ENCODE data around the gene EIF5A.
A peak's percentile ranks its signal among the peaks of the same experiment; 100 is the strongest.
"Not testable (repeated sequence)": the region's sequence is repeated elsewhere in the genome, so short reads cannot be mapped to it uniquely, and the experiment has no call there.

Gene EIF5A

DNA sequence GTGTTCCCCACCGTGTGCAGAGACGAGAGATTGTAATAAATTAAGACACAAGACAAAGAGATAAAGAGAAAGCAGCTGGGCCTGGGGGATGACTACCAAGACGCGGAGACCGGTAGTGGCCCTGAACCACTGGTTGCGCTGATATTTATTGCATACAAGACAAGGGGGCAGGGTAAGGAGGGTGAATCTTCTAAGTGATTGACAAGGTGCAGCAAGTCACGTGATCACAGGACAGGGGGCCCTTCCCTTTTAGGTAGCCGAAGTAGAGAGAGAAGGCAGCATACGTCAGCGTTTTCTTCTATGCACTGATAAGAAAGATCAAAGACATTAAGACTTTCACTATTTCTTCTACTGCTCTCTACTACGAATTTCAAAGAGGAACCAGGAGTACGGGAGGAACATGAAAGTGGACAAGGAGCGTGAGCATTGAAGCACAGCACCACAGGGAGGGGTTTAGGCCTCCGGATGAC lies 25.2 kb downstream of the EIF5A start:
- not testable (repeated sequence) for DNase-seq

GRCh38 chr17:7334938-7335538 lies 27.6 kb downstream of the EIF5A start:
- DNase-seq, result no peak

GRCh38 chr17:7335765-7336164 lies 28.3 kb downstream of the EIF5A start:
- not testable (repeated sequence) for DNase-seq

- DNase-seq, result peak; percentile 79
These were observed 29.1 kb downstream of the EIF5A start, which contains the start of gene ACAP1 for GRCh38 chr17:7336240-7337175. TSS of gene ACAP1 (plus strand) at chr17:7336529. CDS start at chr17:7336735, 206 bp downstream.

- DNase-seq, result not testable (repeated sequence)
These were observed 30.2 kb downstream of the EIF5A start for GRCh38 chr17:7337600-7337999.

GRCh38 chr17:7340179-7340578 lies 32.8 kb downstream of the EIF5A start:
- DNase-seq, result no peak

- DNase-seq, result no peak
These were observed 34.4 kb downstream of the EIF5A start for GRCh38 chr17:7341842-7342241.

- no peak for DNase-seq
These were observed 35.8 kb downstream of the EIF5A start for GRCh38 chr17:7343250-7343649.

DNA sequence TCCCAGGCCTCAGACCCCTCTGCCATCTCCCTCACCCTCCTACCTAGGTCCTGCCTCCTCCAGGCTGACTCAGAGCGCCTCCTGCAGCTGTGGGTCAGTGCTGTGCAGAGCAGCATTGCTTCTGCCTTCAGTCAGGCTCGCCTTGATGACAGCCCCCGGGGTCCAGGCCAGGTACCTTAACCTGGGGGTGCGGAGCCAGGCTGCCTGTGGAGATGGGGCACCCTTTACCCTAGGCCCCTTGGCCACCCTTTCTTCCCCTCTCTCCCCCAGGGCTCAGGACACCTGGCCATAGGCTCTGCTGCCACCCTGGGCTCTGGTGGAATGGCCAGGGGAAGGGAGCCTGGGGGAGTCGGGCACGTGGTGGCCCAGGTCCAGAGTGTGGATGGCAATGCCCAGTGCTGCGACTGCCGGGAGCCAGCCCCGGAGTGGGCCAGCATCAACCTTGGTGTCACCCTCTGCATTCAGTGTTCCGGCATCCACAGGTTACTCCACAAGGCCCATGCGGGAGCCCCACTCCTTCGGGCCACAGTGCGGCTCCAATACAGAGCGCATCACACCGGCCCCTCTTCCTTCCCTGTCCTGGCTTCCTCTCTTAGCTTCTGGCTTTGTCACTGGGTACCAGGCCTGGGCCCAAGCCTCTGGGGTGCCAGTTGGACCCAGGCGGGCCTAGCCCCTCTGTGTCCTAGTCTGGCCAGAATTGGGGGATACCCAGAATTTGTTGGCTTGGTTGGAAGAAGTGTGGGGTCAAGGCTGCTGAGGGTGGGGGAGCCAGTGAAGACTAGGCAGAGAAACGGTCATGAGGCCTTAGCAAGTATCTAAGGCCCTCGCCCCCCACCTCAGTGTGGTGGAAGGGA lies 39.6 kb downstream of the EIF5A start:
- DNase-seq, result no peak

GRCh38 chr17:7347630-7348477 lies 40.4 kb downstream of the EIF5A start:
- no peak for DNase-seq

- no peak for DNase-seq
These were observed 41.2 kb downstream of the EIF5A start for GRCh38 chr17:7348478-7349242.

DNA sequence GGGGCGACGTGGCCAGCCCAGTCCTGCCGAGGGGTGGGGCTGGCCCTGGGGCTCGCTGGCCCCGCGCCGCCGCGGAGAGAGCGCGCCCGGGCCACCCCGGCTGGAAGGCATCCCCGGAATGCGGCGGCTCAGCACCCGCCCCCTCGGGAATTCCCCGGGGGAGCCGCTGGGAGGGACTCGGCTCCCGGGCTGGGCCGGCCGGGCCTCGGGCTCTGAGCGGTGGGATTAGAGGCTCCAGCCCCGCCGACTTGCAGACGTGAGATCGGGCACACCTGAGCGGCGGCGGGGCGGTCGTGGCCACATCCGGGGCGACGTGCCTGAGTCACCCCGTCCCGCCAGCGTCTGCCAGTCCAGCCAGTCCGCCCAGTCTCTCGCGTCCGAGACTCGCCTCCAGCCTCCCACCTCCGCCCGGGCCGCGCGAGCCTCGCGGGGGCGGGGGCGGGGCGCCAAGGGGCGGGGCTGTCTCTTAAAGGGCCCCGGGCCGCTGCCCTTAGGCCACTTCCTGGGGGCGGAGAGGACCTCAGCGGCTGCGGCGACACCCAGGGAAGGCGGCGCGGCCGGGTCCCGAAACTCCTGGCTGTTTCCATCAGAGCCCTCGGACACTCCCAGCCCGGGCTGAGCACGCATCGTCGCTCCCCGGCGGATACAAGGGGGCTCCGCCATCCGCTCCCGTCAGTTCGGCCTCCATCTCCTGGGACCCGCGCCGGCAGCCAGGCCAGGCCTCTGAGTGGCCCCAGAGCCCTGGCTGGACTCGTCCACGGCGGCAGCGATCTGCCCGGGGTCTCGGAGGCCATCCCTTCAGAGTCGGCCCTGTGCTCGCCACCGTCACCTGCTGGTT lies 44.5 kb downstream of the EIF5A start, which contains the start of gene KCTD11:
KCTD11 (plus strand) TSS at position 498 of the 838 bp plus-strand sequence.
- DNase-seq, result peak; percentile 75

GRCh38 chr17:7352503-7352889 lies 45.1 kb downstream of the EIF5A start:
- no peak for DNase-seq

- no peak for DNase-seq
These were observed 45.6 kb downstream of the EIF5A start for GRCh38 chr17:7352910-7353635.

DNA sequence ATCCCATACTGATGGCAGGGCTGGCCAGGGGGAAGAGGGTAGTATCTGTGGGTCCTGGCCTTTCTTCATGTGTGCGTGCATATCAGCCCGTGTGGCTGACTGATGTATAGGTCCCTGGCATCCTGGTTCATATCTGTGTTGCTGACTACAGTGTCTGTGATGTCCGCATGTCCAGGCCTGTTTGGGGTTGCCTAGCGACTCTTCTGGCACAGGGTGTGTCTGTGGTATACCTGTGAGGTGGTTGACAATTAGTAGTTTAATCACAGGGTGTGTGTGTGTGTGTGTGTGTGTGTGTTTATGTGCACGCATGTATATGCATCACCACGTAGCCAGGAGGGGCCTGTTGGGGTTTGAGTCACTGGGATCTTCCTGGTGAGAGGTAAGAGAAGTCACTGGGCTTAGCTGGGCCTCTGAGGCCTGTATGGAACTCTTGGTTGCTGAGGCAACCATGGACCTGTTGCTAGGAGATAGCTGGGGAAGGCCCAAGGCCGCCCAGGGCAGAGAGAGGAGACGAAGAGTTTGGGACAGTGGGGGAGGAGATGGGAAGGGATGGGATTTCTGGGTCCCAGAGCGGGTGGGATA lies 46.9 kb downstream of the EIF5A start:
- DNase-seq, result no peak

GRCh38 chr17:7355053-7355452 lies 47.6 kb downstream of the EIF5A start, which contains the start of gene TMEM95:
TSS of gene TMEM95 (plus strand) at chr17:7355156. CDS start at chr17:7355205, 49 bp downstream.
- DNase-seq, result no peak

DNA sequence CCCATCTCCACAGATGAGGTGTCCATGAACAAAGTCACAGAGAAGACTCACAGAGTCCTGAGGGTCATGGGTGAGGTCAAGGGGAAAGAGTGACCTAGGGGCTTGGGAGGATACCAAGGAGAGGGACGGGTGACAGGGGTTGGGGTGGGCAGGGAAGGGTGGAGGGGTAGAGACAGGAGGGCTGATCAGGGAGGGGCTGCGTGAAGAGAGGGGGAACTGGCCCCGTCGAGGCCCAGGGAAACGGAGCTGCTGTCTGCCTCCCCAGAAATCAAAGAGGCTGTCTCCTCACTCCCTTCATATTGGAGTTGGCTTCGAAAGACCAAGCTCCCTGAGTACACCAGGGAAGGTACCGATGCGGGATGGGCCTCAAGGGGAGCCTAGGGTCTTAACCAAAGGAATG lies 48.1 kb downstream of the EIF5A start:
- no peak for DNase-seq

DNA sequence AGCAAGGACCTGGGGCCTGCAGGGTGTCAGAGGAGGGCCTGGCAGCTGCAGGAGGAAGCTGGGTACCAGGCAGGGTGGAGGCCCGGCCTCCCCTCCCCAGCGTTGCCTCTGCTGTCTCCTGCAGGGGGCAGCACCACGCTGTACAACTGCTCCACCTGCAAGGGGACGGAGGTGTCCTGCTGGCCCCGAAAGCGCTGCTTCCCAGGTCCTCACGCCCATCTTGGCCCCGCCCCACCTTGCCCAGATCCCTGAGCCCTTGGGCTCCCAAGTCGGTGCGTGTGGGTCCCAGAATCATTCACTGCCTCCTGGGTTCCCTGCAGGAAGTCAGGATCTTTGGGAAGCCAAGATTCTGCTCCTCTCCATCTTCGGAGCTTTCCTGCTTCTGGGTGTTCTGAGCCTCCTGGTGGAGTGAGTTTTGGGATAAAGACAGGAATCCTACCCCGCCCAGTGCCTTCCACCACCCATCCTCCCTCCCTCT lies 48.7 kb downstream of the EIF5A start:
- peak; percentile 80 for DNase-seq

DNA sequence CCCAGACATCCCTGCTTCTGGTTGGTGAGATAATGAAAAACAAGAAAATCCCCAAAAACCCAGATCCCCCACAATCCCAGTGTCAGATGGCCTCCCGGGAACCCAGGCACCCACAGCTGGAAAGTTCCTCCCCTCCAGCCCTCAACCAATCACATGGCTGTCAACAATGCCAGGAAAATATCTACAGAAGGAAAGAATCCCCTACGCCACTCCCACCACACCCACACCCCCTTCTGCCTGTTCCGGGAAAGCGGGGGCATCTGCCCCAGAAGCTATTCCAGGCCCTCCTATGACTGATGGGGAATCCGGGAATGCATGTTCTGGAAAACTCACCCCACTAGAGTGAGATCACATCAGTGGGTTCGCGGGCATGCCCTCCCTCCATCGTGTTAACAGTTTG lies 49.3 kb downstream of the EIF5A start:
- DNase-seq, result no peak
